ENCODE results near the gene CPA2. TPM values are rescaled to one million over a fixed set of nuclear protein-coding genes. Genes with fewer than 3 reads are reported as not detected.

Gene CPA2
- total and polyA plus RNA-seq, 2 of the 4 experiments (the other 2 are of a cell fraction) = 0.05 TPM; not detected in 1

DNA sequence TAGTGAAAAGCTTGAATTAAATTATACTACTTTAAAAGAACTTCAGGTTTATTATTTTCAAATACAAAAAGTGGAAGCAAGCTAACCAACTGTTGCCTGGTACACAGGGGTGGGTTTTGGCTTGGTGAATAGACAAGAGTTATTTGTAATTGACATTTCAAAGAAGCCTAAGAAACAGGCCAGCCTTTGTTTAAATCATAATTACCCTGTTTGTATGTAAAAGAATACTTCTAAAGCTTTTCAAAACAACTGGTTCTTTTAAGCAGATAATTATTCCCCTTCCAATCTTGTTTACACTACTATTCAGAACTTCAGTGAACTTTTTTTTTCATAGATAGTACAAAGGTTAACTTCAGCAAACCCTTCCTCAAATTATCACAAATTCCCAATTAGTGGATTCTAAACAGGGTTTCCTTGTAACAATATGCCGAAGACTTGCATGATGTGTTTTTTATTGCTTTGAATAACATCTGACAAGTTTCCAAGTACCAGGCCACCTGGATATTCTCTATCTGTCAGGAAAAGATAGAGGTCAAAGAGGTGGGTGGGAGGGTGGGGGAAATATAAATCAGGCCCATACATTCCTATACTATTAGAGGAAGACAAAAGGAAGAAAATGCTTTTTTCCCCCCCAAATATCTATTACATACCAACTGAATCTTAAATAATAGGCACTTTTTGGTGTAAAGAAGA lies 38.6 kb upstream of the CPA2 start:
- no peak overlapping the region for H2BK20ac ChIP-seq (ENCODE audit: low read depth, low read length)
- no peak overlapping the region for H2BK120ac ChIP-seq (ENCODE audit: low read depth, low read length)
- H3K23ac ChIP-seq (ENCODE audit: low read depth, low read length) = no peak overlapping the region
- H3K56ac ChIP-seq (ENCODE audit: extremely low read depth, insufficient read depth, low read length) = no peak overlapping the region
- H3K27me3 ChIP-seq (ENCODE audit: control insufficient read depth, insufficient read depth, low read length) = no peaks in the 10 kb centered on the region
- no peaks in the 10 kb centered on the region for H3K79me1 ChIP-seq (ENCODE audit: low read depth in 1 of 2, low read length in 2 of 2)
- ChIA-PET POLR2A (ENCODE audit: unreplicated experiment) (no interaction called here), CTCF (no interaction called here)
- H4K91ac ChIP-seq (ENCODE audit: insufficient read depth, low read depth, low read length) = no peak overlapping the region
- WGBS, 2 experiments (ENCODE audit: extremely low coverage in 2 of 2, insufficient read length in 1 of 2) = no CpG with 5 or more reads among the region's 1 CpG
- no peak overlapping the region for H4K5ac ChIP-seq (ENCODE audit: low read depth, low read length)
- H3K36me3 ChIP-seq (ENCODE audit: control insufficient read depth, insufficient read depth, low read length) = no peaks in the 10 kb centered on the region
- H3K4me1 ChIP-seq (ENCODE audit: control insufficient read depth, insufficient read depth, low read length) = no peaks in the 10 kb centered on the region; the same call in 1 of the 2 replicates
- DNase-seq = no peak
- H3K4me3 ChIP-seq (ENCODE audit: insufficient read depth, low read depth, low read length) = no peak overlapping the region
- H3K9me3 ChIP-seq (ENCODE audit: control insufficient read depth, insufficient read depth, low read length) = no peaks in the 10 kb centered on the region
- H3K14ac ChIP-seq (replicated peaks; ENCODE audit: low read depth, low read length) = no peak overlapping the region
- TF ChIP-seq, protein P1, sequence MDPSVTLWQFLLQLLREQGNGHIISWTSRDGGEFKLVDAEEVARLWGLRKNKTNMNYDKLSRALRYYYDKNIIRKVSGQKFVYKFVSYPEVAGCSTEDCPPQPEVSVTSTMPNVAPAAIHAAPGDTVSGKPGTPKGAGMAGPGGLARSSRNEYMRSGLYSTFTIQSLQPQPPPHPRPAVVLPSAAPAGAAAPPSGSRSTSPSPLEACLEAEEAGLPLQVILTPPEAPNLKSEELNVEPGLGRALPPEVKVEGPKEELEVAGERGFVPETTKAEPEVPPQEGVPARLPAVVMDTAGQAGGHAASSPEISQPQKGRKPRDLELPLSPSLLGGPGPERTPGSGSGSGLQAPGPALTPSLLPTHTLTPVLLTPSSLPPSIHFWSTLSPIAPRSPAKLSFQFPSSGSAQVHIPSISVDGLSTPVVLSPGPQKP (IDR thresholded peaks at IDR 0.05; ENCODE audit: borderline replicate concordance, low read depth, low read length) = no peak
- TF ChIP-seq RCOR1 (IDR thresholded peaks at IDR 0.05; ENCODE audit: insufficient replicate concordance, low read length) (no peak), MAFK (IDR thresholded peaks at IDR 0.05; ENCODE audit: low read depth, low read length) (no peak), SMC3 (IDR thresholded peaks at IDR 0.05; ENCODE audit: low read depth, low read length) (no peak), CHD1 (IDR thresholded peaks at IDR 0.05; ENCODE audit: low read depth, low read length) (no peak)
- TF ChIP-seq, protein P2, sequence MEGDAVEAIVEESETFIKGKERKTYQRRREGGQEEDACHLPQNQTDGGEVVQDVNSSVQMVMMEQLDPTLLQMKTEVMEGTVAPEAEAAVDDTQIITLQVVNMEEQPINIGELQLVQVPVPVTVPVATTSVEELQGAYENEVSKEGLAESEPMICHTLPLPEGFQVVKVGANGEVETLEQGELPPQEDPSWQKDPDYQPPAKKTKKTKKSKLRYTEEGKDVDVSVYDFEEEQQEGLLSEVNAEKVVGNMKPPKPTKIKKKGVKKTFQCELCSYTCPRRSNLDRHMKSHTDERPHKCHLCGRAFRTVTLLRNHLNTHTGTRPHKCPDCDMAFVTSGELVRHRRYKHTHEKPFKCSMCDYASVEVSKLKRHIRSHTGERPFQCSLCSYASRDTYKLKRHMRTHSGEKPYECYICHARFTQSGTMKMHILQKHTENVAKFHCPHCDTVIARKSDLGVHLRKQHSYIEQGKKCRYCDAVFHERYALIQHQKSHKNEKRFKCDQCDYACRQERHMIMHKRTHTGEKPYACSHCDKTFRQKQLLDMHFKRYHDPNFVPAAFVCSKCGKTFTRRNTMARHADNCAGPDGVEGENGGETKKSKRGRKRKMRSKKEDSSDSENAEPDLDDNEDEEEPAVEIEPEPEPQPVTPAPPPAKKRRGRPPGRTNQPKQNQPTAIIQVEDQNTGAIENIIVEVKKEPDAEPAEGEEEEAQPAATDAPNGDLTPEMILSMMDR (conservative IDR thresholded peaks at IDR 0.05; ENCODE audit: low read depth, low read length) = no peak
- intact Hi-C loops (cut with micrococcal nuclease) (no loop called here), dilution Hi-C loops (cut with HindIII; ENCODE audit: low sequenced_read_pairs, unreplicated experiment) (no loop called here), in situ Hi-C loops (cut with MboI; ENCODE audit: low sequenced_read_pairs) (no loop called here)
- no peak overlapping the region for H4K8ac ChIP-seq (ENCODE audit: low read depth in 2 of 2, low read length in 2 of 2)
- H3K27ac ChIP-seq (ENCODE audit: insufficient read depth, low read length) = no peak overlapping the region
- H2BK5ac ChIP-seq (ENCODE audit: low read depth, low read length, poor library complexity, severe bottlenecking) = no peak overlapping the region
- no peak overlapping the region for H3K18ac ChIP-seq (ENCODE audit: low read depth, low read length)
- no peak overlapping the region for H2BK15ac ChIP-seq (ENCODE audit: low read depth, low read length)
- no peak overlapping the region for H2AK5ac ChIP-seq (ENCODE audit: low read depth, low read length)
- H3K9me1 ChIP-seq (ENCODE audit: insufficient read depth, low read length) = no peaks in the 10 kb centered on the region
- BruUV-seq (replicated peaks) = no TSS peak
- no peak for ATAC-seq (ENCODE audit: low read depth)
- H3K4me2 ChIP-seq (ENCODE audit: low read depth, low read length) = no peak overlapping the region
- H3K9ac ChIP-seq (ENCODE audit: low read depth, low read length) = no peak overlapping the region
- no peak overlapping the region for H2AFZ ChIP-seq (replicated peaks; ENCODE audit: low read length, poor library complexity)
- H2AK9ac ChIP-seq (replicated peaks; ENCODE audit: low read depth, low read length, poor library complexity) = no peak overlapping the region
- H4K20me1 ChIP-seq (ENCODE audit: insufficient read depth, low read length) = no peaks in the 10 kb centered on the region
- H3K4ac ChIP-seq (ENCODE audit: low read depth, low read length) = no peak overlapping the region
